GM19238 (cell line): ENCODE results near the gene RERE.
A peak's percentile ranks its signal among the peaks of the same experiment; 100 is the strongest.
"Not testable (repeated sequence)": the region's sequence is repeated elsewhere in the genome, so short reads cannot be mapped to it uniquely, and the experiment has no call there.

ENCODE experiments used
- DNase-seq: peaks from one replicate; pipeline ENCODE4 v3.0.0; 2011; ENCODE audit warnings: low spot score; ENCODE audit not compliant: insufficient read length

Gene RERE

DNA sequence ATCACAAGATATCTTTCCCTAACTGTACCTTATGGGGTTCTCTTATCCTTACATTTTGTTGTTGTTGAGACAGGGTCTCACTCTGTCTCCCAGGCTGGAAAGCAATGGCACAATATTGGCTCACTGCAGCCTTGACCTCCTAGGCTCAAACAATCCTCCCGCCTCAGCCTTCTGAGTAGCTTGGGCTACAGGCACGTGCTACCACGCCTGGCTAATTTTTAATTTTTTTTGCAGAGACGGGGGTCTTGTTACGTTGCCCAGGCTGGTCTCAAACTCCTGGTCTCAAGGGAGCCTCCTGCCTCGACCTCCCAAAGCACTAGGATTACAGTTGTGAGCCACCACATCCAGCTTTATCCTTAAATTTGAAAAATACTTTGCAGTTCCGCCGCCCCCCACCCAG lies 10.4 kb downstream of the RERE start:
- DNase-seq = no peak

GRCh38 chr1:8800416-8800815 lies 17.0 kb downstream of the RERE start:
- no peak for DNase-seq

GRCh38 chr1:8797216-8797615 lies 20.2 kb downstream of the RERE start:
- no peak for DNase-seq

- no peak for DNase-seq
Observed at GRCh38 chr1:8796812-8797211, 20.6 kb downstream of the RERE start.

DNA sequence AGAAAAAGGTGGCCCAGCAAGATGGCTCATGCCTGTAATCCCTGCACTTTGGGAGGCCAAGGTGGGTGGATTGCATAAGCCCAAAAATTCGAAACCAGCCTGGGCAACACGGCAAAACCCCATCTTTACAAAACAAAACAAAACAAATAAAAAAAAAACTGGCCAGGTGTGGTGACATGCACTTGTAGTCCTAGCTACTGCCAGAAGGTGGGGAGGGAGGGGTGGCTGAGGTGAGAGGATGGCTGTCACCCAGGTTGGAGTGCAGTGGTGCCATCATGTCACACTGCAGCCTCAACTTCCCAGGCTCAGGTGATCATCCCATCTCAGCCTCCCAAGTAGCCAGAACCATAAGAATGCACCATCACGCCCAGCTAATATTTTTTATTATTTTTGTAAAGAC lies 22.8 kb downstream of the RERE start:
- no peak for DNase-seq

- no peak for DNase-seq
Observed at GRCh38 chr1:8791819-8792218, 25.6 kb downstream of the RERE start.

GRCh38 chr1:8790987-8791386 lies 26.5 kb downstream of the RERE start:
- DNase-seq = no peak

GRCh38 chr1:8790478-8790877 lies 27.0 kb downstream of the RERE start:
- no peak for DNase-seq

GRCh38 chr1:8789314-8790214 lies 27.9 kb downstream of the RERE start:
- DNase-seq = no peak

DNA sequence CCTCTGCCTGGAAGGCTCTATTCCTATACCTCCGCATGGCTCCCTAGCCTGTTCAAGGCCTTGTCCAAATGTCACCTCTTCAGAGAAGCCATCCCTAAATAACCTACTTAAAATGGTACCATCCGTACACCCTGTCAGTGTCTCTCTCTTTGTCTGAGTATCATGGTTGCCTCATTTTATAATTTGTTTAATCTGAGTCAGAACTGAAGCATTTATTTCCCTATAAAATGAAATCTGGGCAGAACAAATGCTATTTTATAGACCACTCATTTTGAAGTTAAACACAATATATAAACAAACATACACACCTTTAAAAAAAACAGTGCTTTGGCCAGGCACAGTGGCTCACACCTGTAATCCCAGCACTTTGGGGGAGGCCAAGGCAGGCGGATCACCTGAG lies 30.2 kb downstream of the RERE start:
- no peak for DNase-seq

- not testable (repeated sequence) for DNase-seq
Observed at GRCh38 chr1:8786204-8786603, 31.2 kb downstream of the RERE start.

DNA sequence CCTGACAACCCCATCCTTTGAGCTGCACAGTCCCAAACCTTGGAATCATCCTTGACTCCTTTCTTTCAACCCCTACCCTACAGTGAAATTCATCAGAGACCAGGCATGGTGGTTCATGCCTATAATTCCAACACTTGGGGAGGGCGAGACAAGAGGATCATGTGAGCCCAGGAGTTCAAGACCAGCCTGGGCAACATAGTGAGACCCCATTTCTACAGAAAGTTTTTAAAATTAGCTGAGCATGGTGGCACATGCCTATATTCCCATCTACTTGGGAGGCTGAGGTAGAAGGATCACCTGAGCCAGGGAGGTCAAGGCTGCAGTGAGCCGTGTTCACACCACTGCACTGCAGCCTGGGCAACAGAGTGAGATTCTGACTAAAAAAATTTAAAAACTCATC lies 34.5 kb downstream of the RERE start:
- no peak for DNase-seq

- DNase-seq = no peak
Observed at GRCh38 chr1:8782001-8782620, 35.3 kb downstream of the RERE start.

DNA sequence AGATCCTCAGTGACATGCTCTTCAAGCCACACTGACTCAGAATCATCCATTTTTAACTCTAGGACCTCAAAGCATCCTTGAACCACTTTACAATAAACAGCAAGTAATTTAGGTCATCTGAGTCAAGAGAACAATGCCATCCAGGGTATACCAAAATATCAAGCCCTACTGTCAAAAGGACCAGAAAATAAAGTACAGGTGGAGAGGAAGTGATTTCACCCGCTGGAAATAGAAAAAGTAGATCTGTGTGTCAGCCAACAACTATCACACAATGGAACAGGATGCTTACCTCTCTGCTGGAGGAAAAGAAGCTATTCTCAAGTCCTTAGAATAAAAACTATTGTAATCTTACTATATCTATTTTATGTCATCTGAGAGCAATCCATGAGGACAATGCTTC lies 37.0 kb downstream of the RERE start:
- DNase-seq = no peak

DNA sequence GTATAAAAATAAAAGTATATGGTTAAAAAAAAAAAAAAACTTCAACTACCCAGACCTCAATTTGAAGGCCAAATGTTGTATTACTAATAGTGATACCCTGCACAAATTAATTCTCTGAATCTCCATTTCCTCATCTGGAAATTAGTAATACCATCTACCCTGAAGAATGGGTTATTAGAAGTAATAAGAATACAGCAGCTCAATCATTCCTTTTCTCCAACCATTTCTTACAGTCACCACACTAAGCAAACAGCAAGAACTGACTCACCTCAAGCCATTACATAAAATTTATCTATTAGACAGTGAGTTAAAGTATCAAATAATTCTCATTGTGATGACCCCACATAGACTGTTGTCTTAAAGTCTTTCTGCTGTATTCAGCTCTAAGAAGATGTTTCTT lies 39.6 kb downstream of the RERE start:
- no peak for DNase-seq

DNA sequence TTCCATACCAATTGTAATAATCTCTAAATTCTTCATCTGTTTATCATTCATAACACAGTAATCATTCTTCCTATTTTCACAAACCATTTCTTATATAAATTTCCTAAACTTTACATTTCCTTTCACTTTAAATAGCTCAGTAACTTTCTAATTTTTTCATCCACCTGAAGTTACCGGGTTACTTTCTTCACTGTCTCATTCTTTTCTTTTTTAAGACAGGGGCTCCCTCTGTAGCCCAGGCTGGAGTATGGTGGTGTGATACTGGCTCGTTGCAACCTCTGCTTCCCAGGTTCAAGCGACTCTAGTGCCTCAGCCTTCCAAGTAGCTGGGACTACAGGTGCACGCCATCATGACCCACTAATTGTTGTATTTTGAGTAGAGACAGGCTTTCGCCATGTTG lies 41.3 kb downstream of the RERE start:
- no peak for DNase-seq

DNA sequence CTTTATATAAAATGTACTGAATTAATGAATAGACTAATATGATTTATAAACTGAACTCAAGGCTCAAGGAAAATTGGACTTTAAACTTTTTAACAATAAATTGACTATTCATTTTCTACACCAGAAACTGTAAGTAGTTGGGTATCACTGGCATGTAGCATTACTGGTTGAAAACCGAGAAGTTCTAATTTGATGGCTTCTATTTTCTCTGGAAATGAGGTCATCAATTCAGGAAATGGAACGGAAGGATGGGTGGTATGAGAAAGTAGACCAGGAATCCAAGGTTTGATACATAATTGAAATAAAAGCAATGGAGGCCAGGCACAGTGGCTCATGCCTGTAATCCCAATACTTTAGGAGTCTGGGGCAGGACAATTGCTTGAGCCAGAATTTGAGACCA lies 50.4 kb downstream of the RERE start:
- no peak for DNase-seq

DNA sequence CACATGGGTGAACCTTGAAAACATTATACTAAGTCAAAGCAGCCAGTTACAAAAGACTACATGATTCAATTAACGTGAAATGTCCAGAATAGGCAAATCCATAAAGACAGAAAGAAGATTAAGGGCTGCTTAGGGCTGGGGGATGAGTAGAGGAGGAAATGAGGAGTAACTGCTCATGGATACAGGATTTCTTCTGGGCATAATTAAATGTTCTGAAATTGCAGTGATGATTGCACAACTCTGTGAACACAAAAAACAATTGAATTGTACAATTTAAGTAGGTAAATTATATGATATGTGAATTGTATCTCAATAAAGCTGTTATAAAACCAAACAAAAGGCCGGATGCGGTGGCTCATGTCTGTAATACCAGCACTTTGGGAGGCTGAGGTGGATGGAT lies 52.2 kb downstream of the RERE start:
- no peak for DNase-seq

- DNase-seq = no peak
Observed at GRCh38 chr1:8764293-8764937, 53.0 kb downstream of the RERE start.

GRCh38 chr1:8763888-8764287 lies 53.6 kb downstream of the RERE start:
- DNase-seq = peak; percentile 10

GRCh38 chr1:8754993-8755392 lies 62.4 kb downstream of the RERE start:
- DNase-seq = no peak

DNA sequence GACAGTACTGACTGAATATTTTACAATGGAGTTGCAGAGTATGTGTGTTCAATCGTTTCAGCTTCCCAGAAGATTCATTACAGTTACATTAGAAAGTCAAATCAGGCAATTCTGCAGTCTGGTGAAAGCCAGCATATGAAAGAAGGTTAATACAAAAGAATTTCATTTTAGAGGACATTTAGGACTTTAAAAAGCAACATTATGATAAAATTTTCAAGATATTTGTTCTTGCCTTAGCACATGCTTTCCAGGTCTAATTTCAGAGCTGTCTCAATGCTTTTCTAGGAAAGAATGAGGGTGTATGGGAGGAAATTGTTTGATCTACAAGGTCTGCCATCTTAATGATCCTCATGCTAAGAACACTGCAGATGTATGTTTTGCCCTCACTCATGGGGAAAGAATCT lies 63.2 kb downstream of the RERE start:
- no peak for DNase-seq

DNA sequence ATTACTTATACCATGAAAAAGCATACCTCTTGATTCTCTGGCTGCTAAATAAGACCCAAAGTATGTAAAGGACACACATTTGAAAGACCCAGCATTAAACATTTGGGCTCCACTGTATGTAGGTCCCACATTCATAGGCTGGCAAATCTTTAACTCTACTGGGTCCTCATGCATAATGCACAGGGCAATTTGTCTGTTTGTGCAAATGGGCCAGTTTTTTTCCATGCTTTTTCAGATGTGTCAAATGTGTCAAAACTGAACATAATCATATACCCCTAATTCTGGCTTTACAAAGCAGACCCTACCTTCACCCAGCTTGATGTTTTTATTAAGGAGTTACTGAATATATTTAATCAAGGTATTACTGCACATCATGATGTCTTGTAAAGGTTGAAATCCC lies 63.7 kb downstream of the RERE start:
- no peak for DNase-seq
